HepG2 (cell line): ENCODE data around the gene SNX30. TPM values are rescaled to one million over a fixed set of nuclear protein-coding genes. Genes with fewer than 3 reads are reported as not detected.
"Not testable (repeated sequence)": the region's sequence is repeated elsewhere in the genome, so short reads cannot be mapped to it uniquely, and the experiment has no call there.

Experiments
- ATAC-seq: fragments of 200-7000 bp; cut with Tn5 transposase; 3 replicates; pipeline ENCODE4 v1.9.1; 2020; ENCODE audit warnings: mild to moderate bottlenecking, moderate library complexity
- BruUV-seq: library from RNA; stranded (reverse); fragments of 400-500 nt; replicated peaks from 2 replicates; lab custom pipeline; 2021; lab: Mats Ljungman, UMichigan
- CTCF ChIA-PET: fragments of 300-600 bp; formaldehyde crosslinking; extraction: SDS; loops from one replicate; lab custom pipeline; 2021; ENCODE audit warnings: low total read pairs, inconsistent platforms, low intra/inter-chr PET ratio; lab: Yijun Ruan, JAX
- POLR2A ChIA-PET: fragments of 350-600 bp; sonication (Branson Sonifier 250); formaldehyde crosslinking; loops from one replicate; lab custom pipeline; 2020; ENCODE audit warnings: antibody characterized with exemption, inconsistent platforms; lab: Yijun Ruan, JAX
- DNase-seq: peaks from one replicate; pipeline ENCODE4 v3.0.0-alpha.2; 2015; ENCODE audit warnings: low spot score
- FAIRE-seq: peaks from 3 replicates; lab custom pipeline; 2011; peaks lifted over from hg19 to GRCh38; lab: Jason Lieb, UNC
- H2AFZ ChIP-seq: one replicate; pipeline ENCODE4 v1.6.1; 2011; ENCODE audit warnings: low read length, inconsistent platforms
- H3K27ac ChIP-seq: fragments of 300-600 bp; 3 replicates; pipeline ENCODE4 v1.8.0; 2011; ENCODE audit warnings: mixed run types, mild to moderate bottlenecking, mixed read lengths, low read length, inconsistent platforms; ENCODE audit not compliant: insufficient read depth; ENCODE audit errors: extremely low read length
- H3K27me3 ChIP-seq, 2 experiments: fragments of 200-600 bp in 1 of 2; 2 replicates in 1 of 2; 3 replicates in 1 of 2; pipeline versions ENCODE4 v1.6.0 to v1.8.0; 2011; ENCODE audit warnings: low read length in 2 of 2, mild to moderate bottlenecking in 2 of 2, moderate library complexity in 2 of 2, inconsistent platforms in 1 of 2; ENCODE audit not compliant: insufficient read depth in 2 of 2, control insufficient read depth in 1 of 2
- H3K36me3 ChIP-seq, 2 experiments: fragments of 200-600 bp in 1 of 2; replicated peaks in 1 of 2; 2 replicates in 1 of 2; 3 replicates in 1 of 2; pipeline versions ENCODE4 v1.5.1 to v1.8.0; 2011; ENCODE audit warnings: low read length in 2 of 2, inconsistent platforms in 1 of 2; ENCODE audit not compliant: insufficient read depth in 2 of 2, control insufficient read depth in 1 of 2
- H3K4me1 ChIP-seq: 2 replicates; pipeline ENCODE4 v1.5.1; 2012; ENCODE audit warnings: low read length, inconsistent platforms; ENCODE audit not compliant: insufficient read depth
- H3K4me2 ChIP-seq: 2 replicates; pipeline ENCODE4 v1.6.0; 2011; ENCODE audit warnings: low read depth, low read length, inconsistent platforms
- H3K4me3 ChIP-seq, 3 experiments: fragments of 200-600 bp in 1 of 3; sonication (generic), shearing (Covaris generic) in 1 of 3; replicated peaks in 1 of 3; 2 replicates each; pipeline ENCODE4 v1.5.1; 2011 to 2016; ENCODE audit warnings: low read length in 3 of 3, inconsistent platforms in 2 of 3, low read depth in 2 of 3, mild to moderate bottlenecking in 2 of 3, control low read depth in 1 of 3, mixed read lengths in 1 of 3; ENCODE audit not compliant: insufficient read depth in 1 of 3
- H3K79me2 ChIP-seq: one replicate; pipeline ENCODE4 v1.6.1; 2011; ENCODE audit warnings: low read length, inconsistent platforms; ENCODE audit not compliant: insufficient read depth
- H3K9ac ChIP-seq: 2 replicates; pipeline ENCODE4 v1.6.0; 2011; ENCODE audit warnings: mild to moderate bottlenecking, low read depth, low read length, inconsistent platforms; ENCODE audit not compliant: insufficient read depth
- H3K9me3 ChIP-seq: 2 replicates; pipeline ENCODE4 v1.5.1; 2012; ENCODE audit warnings: mild to moderate bottlenecking, low read length
- H4K20me1 ChIP-seq: 2 replicates; pipeline ENCODE4 v1.6.0; 2011; ENCODE audit warnings: inconsistent platforms, mild to moderate bottlenecking, low read length, moderate library complexity; ENCODE audit not compliant: insufficient read depth
- E2F2 ChIP-seq: sonication (generic); formaldehyde crosslinking; IDR thresholded peaks from 2 replicates; pipeline ENCODE4 v1.4.0; 2020; ENCODE audit warnings: missing genetic modification reagents, borderline replicate concordance
- MAX ChIP-seq: IDR thresholded peaks from 2 replicates; pipeline ENCODE4 v1.6.1; 2012; ENCODE audit warnings: inconsistent platforms
- ZNF687 ChIP-seq: sonication (generic); formaldehyde crosslinking; IDR thresholded peaks from 2 replicates; pipeline ENCODE4 v1.5.1; 2020; ENCODE audit warnings: mild to moderate bottlenecking, missing genetic modification reagents, moderate library complexity
- WGBS: methylation state at CpG from one replicate; pipeline ENCODE4 v1.1.6; 2017; ENCODE audit warnings: low lambda C conversion rate; 5-methylcytosine and 5-hydroxymethylcytosine counted together
- in situ Hi-C: cut with HindIII; loops from 2 replicates; pipeline ENCODE4 v1.10.0; 2017; ENCODE audit warnings: low pct_unique_long_range_greater_than_20kb; ENCODE audit not compliant: extremely low pct_ligation_motif_present
- intact Hi-C: fragments of 100-400 bp; cut with micrococcal nuclease; formaldehyde crosslinking; loops from one replicate; pipeline ENCODE4 v1.10.0; 2022; ENCODE audit not compliant: unreplicated experiment
- polyA plus RNA-seq, 8 experiments: library from polyadenylated mRNA; depleted of rRNA in 3 of 8; stranded (reverse) in 7 of 8; unstranded in 1 of 8; fragments of >200 nt; fragmentation: Illumina TruSeq in 4 of 8; extraction: Trizol in 4 of 8; gene quantifications; 2 replicates each; pipeline versions ENCODE4 v1.2.1 to v1.2.3, GENCODE V29; 2011 to 2016; ENCODE audit warnings: low read depth in 4 of 8, missing spikeins in 1 of 8, mixed read lengths in 1 of 8; ENCODE audit not compliant: insufficient read depth in 1 of 8
- total RNA-seq, 5 experiments: library from RNA; depleted of rRNA; stranded (reverse); fragments of >200 nt; fragmentation: Illumina TruSeq; extraction: Trizol; gene quantifications; 2 replicates each; pipeline ENCODE4 v1.2.3, GENCODE V29; 2016; ENCODE audit warnings: low read depth in 1 of 5

The SNX30 gene
- total and polyA plus RNA-seq, 2 of the 13 experiments (the other 11 are each of a cell fraction or from before 2014, with no cell fraction given): 4.4 to 12.4 TPM

GRCh38 chr9:112722749-112723148 is 27.8 kb upstream of the SNX30 start:
- H4K20me1 ChIP-seq, H2AFZ ChIP-seq, CTCF ChIA-PET, FAIRE-seq, POLR2A ChIA-PET, H3K27me3 ChIP-seq, H3K4me2 ChIP-seq, ATAC-seq, H3K9ac ChIP-seq, H3K4me3 ChIP-seq, intact Hi-C loops, H3K79me2 ChIP-seq, H3K9me3 ChIP-seq, BruUV-seq, H3K27ac ChIP-seq, DNase-seq, H3K36me3 ChIP-seq: not testable (repeated sequence)
- H3K4me1 ChIP-seq: peaks cover 14% of the 10 kb centered on the region
- WGBS: 81% methylated on average over 3 of the region's 3 CpGs
- in situ Hi-C loops: loop anchor here (25.0 kb wide), 2 partner anchors 235 to 635 kb away; partner anchors contain the start of gene KIAA1958

GRCh38 chr9:112725961-112726360 is 24.6 kb upstream of the SNX30 start:
- 88% methylated on average over 2 of the region's 3 CpGs for WGBS
- H4K20me1 ChIP-seq: no peaks in the 10 kb centered on the region
- H3K4me2 ChIP-seq: no peak overlapping the region
- no peaks in the 10 kb centered on the region for H3K9me3 ChIP-seq
- peak; percentile 34; the same call in 1 of the 2 replicates for TF ChIP-seq MAX
- TF ChIP-seq E2F2: no peak
- TF ChIP-seq ZNF687 (CRISPR knock-in tag): peak; percentile 50
- H3K4me3 ChIP-seq: no peak overlapping the region
- no TSS peak for BruUV-seq
- peaks cover 9% of the 10 kb centered on the region for H3K4me1 ChIP-seq
- H3K27ac ChIP-seq: no peak overlapping the region
- DNase-seq (no peak), FAIRE-seq (no peak), ATAC-seq (peak; percentile 62)
- in situ Hi-C loops: no loop called here
- ChIA-PET CTCF (no interaction called here), POLR2A (no interaction called here)
- H3K9ac ChIP-seq: no peak overlapping the region
- no peak overlapping the region for H2AFZ ChIP-seq
- intact Hi-C loops: no loop called here
- no peaks in the 10 kb centered on the region for H3K79me2 ChIP-seq
- no peaks in the 10 kb centered on the region for H3K36me3 ChIP-seq
- no peaks in the 10 kb centered on the region for H3K27me3 ChIP-seq
